ENCODE data around the gene ZNF800.

ZNF800 gene

GRCh38 chr7:127383123-127383835 lies 9.2 kb downstream of the ZNF800 start:
- TF ChIP-seq SIN3A (IDR thresholded peaks at IDR 0.05; ENCODE audit: borderline replicate concordance, insufficient read depth, low read length) (no peak), POLR2AphosphoS5 (IDR thresholded peaks at IDR 0.05; ENCODE audit: low read depth, low read length) (no peak), FOXP2 (optimal IDR thresholded peaks at IDR 0.05; ENCODE audit: borderline replicate concordance, extremely low read depth, extremely low read length, insufficient read depth) (no peak), TAF1 (IDR thresholded peaks at IDR 0.05; ENCODE audit: borderline replicate concordance, insufficient read depth, low read length) (no peak)
- TF ChIP-seq, protein P1, sequence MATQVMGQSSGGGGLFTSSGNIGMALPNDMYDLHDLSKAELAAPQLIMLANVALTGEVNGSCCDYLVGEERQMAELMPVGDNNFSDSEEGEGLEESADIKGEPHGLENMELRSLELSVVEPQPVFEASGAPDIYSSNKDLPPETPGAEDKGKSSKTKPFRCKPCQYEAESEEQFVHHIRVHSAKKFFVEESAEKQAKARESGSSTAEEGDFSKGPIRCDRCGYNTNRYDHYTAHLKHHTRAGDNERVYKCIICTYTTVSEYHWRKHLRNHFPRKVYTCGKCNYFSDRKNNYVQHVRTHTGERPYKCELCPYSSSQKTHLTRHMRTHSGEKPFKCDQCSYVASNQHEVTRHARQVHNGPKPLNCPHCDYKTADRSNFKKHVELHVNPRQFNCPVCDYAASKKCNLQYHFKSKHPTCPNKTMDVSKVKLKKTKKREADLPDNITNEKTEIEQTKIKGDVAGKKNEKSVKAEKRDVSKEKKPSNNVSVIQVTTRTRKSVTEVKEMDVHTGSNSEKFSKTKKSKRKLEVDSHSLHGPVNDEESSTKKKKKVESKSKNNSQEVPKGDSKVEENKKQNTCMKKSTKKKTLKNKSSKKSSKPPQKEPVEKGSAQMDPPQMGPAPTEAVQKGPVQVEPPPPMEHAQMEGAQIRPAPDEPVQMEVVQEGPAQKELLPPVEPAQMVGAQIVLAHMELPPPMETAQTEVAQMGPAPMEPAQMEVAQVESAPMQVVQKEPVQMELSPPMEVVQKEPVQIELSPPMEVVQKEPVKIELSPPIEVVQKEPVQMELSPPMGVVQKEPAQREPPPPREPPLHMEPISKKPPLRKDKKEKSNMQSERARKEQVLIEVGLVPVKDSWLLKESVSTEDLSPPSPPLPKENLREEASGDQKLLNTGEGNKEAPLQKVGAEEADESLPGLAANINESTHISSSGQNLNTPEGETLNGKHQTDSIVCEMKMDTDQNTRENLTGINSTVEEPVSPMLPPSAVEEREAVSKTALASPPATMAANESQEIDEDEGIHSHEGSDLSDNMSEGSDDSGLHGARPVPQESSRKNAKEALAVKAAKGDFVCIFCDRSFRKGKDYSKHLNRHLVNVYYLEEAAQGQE (IDR thresholded peaks at IDR 0.05; ENCODE audit: insufficient read depth in 1 of 2, low read depth in 2 of 2, low read length in 2 of 2): no peak

- TF ChIP-seq SIN3A (IDR thresholded peaks at IDR 0.05; ENCODE audit: borderline replicate concordance, insufficient read depth, low read length): no peak
- TF ChIP-seq, protein P1 (IDR thresholded peaks at IDR 0.05; ENCODE audit: insufficient read depth in 1 of 2, low read depth in 2 of 2, low read length in 2 of 2): no peak
- no peak for TF ChIP-seq FOXP2 (optimal IDR thresholded peaks at IDR 0.05; ENCODE audit: borderline replicate concordance, extremely low read depth, extremely low read length, insufficient read depth)
Observed at GRCh38 chr7:127382301-127383085, 10.0 kb downstream of the ZNF800 start.

DNA sequence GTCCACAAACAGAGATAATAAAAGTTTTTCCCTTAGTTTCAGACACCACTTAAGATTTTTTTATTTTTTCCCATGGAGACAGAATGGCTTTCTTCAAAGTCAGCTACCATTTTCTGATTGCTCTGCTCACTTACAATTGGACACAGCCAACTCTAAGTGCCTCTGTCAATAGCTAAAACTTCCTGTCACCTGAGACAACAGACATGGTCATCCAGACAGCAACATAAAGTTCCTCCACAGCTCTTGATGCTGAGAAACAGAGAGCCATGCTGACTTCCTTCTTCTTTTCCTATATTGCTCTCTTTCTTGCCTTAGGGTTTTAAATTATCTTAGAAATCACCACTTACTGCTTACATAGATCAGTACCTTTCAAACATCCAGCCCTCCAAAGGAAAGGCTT lies 12.0 kb downstream of the ZNF800 start:
- TF ChIP-seq SIN3A (IDR thresholded peaks at IDR 0.05; ENCODE audit: borderline replicate concordance, insufficient read depth, low read length): no peak
- TF ChIP-seq FOXP2 (optimal IDR thresholded peaks at IDR 0.05; ENCODE audit: borderline replicate concordance, extremely low read depth, extremely low read length, insufficient read depth): no peak

- no peak for TF ChIP-seq POLR2AphosphoS5 (IDR thresholded peaks at IDR 0.05; ENCODE audit: low read depth, low read length)
- no peak for TF ChIP-seq FOXP2 (optimal IDR thresholded peaks at IDR 0.05; ENCODE audit: borderline replicate concordance, extremely low read depth, extremely low read length, insufficient read depth)
- TF ChIP-seq, protein P1 (IDR thresholded peaks at IDR 0.05; ENCODE audit: insufficient read depth in 1 of 2, low read depth in 2 of 2, low read length in 2 of 2): no peak
- TF ChIP-seq SIN3A (IDR thresholded peaks at IDR 0.05; ENCODE audit: borderline replicate concordance, insufficient read depth, low read length): no peak
- no peak for TF ChIP-seq TAF1 (IDR thresholded peaks at IDR 0.05; ENCODE audit: borderline replicate concordance, insufficient read depth, low read length)
Observed at GRCh38 chr7:127379642-127380041, 12.9 kb downstream of the ZNF800 start.

DNA sequence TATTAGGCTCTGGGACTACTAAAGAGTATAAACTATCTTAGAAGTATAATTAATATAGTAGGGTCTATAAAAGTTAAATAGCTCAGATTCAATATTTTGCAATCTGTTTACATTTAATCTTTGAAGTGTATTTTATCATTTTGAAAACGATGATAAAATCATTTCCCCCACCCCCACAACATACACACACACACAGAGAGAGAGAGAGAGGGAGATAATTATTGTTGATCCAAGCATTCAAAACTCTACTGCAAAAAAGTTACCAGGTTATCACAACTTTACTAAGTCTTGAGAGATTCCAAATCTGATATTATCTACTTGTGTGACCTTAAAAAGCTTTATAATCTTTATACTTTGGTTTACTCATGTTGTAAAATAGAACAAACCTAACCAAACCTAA lies 14.0 kb downstream of the ZNF800 start:
- TF ChIP-seq FOXP2 (optimal IDR thresholded peaks at IDR 0.05; ENCODE audit: borderline replicate concordance, extremely low read depth, extremely low read length, insufficient read depth) (no peak), SIN3A (IDR thresholded peaks at IDR 0.05; ENCODE audit: borderline replicate concordance, insufficient read depth, low read length) (no peak), POLR2AphosphoS5 (IDR thresholded peaks at IDR 0.05; ENCODE audit: low read depth, low read length) (no peak), TAF1 (IDR thresholded peaks at IDR 0.05; ENCODE audit: borderline replicate concordance, insufficient read depth, low read length) (no peak)
- TF ChIP-seq, protein P1 (IDR thresholded peaks at IDR 0.05; ENCODE audit: insufficient read depth in 1 of 2, low read depth in 2 of 2, low read length in 2 of 2): no peak

Measured in PFSK-1 (cell line).